Left kidney (tissue), 2 donors: Measurements from ENCODE around the gene CEP78. TPM values are rescaled to one million over a fixed set of nuclear protein-coding genes. Genes with fewer than 3 reads are reported as not detected.
"Not testable (repeated sequence)": the region's sequence is repeated elsewhere in the genome, so short reads cannot be mapped to it uniquely, and the experiment has no call there.

Source experiments
- DNase-seq: peaks from one replicate; pipeline ENCODE4 v3.0.0-alpha.2; 2013
- polyA plus RNA-seq: library from polyadenylated mRNA; unstranded; fragments of 120-200 nt; gene quantifications from one replicate; pipeline ENCODE4 v1.2.1, GENCODE V29; 2013; ENCODE audit not compliant: insufficient read length

The CEP78 gene
- polyA plus RNA-seq, 1 donor: 52.9 TPM

DNA sequence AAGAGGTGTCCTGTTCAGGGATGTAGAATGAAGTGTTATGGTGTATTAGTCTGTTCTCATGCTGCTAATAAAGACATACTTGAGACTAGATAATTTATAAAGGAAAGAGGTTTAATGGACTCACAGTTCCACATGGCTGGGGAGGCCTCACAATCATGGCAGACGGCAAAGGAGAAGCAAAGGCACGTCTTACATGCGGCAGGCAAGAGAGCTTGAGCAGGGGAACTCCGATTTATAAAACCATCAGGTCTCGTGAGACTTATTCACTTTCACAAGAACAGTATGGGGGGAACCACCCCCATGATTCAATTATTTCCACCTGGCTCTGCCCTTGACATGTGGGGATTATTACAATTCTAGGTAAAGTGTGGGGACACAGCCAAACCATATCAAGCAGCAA is 3.4 kb upstream of the CEP78 start:
- not testable (repeated sequence) for DNase-seq

DNA sequence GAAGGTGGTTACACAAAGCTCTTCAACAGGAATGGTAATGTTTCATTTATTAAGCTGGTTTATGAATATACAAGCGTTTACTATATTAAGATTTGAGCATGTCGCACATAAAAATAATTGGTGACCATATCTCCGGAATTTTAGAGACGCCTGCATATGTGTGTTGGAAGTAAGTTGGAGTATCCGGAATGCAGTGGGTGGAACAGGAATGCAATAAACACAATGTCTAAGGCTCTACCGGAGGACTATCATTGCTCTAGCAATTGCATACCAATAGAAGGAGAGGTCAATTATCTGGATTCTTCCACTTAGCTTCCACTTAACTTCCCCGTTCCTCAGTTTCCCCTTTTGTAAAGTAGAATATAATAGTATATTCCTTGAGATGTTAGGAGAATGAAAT is 1.1 kb upstream of the CEP78 start:
- DNase-seq: no peak

DNA sequence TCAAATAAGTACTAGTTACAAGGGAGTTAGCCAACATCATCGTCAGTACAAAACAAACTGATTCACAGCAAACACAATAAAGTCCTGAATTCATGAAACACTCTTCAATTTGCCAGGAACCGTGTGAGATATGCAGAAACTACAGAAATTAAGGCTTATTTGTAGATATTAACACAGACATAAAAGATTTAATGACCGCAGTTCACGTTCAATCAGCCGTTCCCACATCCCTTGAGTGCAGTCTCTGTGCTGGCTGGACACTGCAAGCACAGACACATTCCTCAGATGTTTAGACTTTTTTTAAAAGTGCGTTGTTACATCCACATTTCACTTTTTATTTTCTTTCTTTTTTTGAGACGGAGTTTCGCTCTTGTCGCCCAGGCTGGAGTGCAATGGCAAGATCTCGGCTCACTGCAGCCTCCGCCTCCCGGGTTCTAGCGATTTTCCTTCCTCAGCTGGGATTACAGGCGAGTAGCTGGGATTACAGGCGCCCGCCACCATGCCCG is 566 bp upstream of the CEP78 start:
- peak; percentile 24 for DNase-seq

DNA sequence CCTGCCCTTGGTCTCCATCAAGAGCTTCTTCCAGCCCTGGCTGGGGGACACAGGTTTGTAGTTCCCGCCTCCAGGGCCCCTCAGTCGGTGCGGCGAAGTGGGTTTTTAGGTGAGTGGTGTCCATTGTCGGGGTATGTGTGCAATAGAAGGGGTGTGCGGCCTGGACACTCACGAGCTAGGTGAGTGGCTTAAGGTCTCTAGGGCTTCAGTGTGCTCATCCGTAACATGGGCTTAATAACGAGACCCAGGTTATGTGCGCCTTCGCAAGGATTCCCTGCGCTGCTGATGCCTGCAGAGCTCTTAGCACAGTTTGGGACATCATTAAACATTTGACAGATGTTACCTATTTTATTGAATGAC is 656 bp downstream of the CEP78 start:
- peak; percentile 41 for DNase-seq

DNA sequence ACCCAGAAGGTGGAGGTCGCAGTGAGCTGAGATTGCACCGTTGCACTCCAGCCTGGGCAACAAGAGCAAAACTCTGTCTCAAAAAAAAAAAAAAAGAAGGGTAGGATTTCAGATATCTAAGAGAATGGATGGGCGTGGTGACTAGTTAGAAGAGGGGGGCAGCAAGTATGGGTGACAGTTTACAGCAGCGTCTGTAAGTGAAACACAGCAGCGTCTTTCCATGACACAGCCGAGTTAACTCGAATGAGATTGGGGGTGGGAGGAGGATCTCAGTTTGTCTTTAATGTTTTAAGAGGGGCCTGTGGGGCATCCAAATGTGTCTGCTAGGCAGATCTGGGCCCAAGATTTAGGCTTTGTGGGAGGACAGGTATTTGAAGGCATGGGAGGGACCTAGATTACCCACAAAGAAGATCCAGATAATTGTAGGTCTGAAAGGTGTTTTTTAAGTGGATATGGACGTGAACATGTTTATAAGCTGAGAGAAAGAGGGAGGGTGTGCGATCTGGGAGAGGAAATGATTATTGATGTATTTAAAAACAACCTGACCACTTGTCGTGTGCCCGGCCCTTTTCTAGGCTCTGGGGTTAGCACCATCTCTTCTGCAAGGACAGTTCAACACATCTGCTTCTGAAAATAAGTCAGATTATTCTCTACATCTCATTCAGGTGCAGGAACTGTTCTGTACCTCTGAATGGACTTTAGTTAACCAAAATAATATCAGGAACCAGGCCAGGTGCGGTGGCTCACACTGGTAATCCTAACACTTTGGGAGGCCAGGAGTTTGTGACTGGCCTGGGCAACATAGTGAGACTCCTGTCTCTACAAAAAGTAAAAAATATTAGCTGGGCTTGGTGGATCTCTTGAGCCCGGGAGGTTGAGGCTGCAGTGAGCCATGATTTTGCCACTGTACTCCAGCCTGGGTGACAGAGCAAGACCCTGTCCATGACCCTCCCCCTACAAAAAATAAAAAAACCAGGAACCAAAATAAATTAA is 2.5 kb downstream of the CEP78 start:
- DNase-seq: no peak

DNA sequence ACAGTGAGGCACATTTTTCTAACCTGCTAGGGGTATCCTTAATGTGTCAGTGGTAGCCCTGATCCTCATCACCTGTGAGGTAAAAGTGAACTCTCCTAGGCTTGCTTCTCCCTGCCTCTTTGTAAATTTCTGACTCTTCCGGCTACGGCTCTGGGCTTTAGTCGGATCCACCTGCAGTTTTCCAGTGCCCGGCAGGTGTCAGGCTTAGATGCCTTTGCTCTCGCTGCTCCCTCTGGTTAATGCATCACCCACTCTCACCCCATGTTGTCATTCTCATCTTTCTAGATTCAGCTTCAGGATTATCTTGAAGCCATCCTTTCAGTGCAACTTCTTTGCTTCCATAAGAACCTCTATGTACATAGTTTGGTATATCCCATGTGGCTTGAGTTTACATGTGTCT is 3.6 kb downstream of the CEP78 start:
- DNase-seq: peak; percentile 26

DNA sequence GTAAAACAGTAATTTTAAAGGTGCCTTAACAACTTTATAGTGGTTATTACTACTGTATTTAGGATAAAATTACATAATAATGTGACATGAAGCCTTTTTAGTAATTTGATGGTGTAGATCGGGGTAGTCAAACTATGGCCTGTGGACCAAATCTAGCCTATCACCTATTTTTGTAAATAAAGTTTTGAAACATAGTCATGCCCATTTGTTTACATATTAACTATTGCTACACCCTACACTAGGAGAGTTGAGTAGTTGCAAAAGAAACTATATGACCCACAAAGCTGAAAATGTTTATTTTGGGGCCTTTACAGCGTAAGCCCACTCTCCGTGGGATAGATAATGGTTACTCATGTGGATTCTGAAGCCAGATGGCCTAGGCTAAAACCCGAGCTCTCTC is 6.2 kb downstream of the CEP78 start:
- no peak for DNase-seq

DNA sequence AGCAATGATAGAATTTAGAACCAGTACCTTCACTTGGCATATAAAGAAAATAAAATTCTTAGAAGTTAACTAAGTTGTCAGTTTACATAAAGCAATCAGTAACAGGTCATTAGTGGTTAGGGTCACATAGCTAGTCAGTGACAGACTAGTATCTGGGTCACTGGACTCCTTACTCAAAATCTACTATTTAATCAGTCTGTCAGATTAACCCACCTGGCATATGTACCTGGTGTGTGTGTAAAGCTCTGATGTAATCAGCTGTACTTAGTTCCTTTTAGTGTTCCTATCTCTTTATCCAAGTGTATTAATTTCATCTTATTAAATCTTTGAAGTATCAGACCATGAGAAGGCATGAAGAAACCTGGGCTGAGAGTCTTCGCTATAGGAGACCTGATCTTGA is 7.3 kb downstream of the CEP78 start:
- no peak for DNase-seq

DNA sequence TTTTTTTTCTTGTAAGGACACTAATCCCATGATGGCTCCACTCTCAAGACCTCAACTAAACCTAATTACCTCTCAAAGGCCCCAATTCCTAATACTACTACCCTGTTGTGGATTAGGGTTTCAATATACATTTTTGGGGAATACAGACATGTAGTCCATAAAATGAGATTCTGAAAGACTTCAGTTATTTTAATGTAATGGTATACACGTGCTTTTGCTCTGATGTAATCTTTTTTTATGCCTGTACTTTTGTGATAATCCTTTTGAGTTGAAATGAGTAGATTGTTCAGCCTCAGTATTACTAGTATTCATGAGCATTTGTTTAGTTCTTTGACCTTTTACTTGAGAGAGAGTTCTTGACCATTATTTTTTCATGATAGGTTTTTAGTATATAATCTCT is 9.5 kb downstream of the CEP78 start:
- no peak for DNase-seq

DNA sequence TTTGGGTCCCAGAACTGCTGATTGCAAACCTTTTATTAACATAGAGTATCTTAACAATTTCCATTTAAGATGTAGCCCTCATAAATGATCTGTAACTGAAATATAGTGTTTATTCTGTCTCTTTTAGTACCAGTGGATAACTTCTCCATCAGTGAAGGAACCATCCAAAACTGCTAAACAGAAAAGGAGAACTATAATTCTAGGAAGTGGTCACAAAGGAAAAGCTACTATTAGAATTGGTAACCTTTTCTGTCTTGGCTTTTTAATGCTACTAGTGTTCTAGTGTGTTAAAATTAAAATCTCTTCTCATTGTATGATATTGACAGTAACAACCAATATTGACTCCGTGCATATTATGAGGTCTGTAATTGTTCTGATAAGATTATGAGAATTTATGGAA is 12.8 kb downstream of the CEP78 start:
- DNase-seq: no peak

DNA sequence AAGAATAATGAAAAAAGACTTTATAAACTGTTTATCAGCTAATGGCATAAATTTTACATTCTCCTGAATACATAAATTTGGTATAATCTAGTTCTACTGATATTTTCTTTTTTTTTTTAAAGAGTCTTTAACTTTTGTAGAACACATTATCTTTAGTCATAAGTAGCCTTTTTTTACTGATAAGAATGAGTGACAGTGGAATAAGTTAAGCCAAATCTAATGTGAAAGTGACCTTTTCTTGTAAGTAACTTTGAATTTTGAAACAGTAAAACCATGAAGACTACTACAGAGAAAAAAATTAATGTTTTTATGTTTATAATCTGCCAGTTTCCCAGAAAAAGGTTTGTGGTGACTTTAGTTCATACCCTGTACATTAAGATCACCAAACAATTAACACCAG is 13.7 kb downstream of the CEP78 start:
- no peak for DNase-seq

DNA sequence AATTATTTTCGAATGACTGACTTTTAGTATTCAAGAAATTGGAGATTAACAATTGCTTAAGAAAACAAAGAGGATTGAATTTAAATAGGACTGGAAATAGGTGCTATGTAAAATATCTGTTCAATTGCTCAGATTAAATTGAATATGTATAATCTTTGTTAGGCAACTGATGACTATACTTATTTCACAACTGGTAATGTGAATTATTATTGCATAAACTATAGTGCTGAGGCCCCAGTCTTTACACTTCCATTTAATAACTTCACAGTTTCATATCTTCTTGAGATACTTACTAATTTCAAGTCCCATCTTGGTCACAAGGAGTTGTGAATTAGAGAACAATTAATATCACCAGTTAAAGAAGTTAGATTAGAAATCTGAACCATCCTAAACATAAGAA is 16.7 kb downstream of the CEP78 start:
- no peak for DNase-seq

DNA sequence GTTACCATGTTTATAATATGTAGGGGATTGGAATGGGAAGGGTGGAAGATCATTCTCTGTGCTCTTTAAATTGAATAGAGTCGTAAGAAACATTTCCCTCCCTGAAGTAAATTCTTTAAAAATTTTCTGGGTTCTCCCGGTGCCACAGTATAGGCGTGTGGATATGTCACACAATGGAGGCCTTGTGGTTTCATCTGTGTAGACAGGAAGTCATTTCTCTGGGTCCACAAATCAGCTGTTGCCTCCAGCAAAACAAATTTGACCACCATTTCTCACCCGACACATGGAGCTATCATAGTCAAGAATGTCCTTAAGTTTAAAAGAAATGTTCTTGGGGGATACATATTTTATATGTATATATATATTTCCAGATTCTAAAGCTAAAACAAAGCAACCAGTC is 17.4 kb downstream of the CEP78 start:
- DNase-seq: no peak

DNA sequence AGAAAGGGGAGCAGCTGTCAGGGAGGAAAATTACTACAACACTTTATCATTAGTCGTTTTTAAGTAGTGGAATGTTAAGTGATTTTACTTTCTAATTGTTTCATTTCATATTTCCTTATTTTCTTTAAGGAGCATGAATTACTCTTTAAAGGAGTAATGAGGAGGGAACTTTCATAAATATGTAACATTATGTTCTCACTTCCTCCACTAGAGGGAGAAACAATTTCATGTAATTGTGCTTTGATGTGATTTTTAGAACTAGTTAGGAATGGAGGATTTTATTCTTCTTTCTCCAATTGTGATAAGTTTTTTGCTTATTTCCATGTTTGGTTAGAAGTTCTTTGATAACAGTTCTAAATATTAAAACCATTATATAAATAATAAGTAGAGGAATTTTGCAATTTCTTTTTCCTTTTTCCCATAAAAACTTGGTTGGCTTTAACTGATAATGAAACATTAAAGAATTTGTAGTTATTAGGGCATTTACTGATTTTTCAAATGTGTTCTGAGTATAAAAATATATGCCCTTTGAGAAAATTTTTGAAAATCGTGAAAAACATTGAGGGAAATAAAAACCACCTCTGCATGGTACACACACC is 25.6 kb downstream of the CEP78 start:
- peak; percentile 20 for DNase-seq

DNA sequence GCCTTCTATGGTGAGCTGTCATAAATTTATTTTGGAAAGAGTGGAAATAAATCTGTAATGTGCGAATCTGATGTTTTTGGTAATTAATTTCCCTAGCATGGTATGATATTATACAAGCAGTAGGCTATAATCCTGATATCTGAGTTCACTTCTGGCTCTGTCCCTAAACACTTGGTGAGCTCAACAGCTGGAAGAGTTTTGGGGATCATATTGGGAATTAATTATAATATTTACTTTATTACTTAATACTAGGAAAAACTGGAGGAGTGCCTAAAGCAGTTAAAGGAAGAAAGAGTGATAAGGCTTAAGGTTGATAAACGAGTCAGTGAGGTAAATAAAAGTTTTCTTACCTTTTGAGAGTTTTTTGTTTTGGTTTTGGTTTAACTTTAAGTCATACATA is 26.8 kb downstream of the CEP78 start:
- DNase-seq: no peak

DNA sequence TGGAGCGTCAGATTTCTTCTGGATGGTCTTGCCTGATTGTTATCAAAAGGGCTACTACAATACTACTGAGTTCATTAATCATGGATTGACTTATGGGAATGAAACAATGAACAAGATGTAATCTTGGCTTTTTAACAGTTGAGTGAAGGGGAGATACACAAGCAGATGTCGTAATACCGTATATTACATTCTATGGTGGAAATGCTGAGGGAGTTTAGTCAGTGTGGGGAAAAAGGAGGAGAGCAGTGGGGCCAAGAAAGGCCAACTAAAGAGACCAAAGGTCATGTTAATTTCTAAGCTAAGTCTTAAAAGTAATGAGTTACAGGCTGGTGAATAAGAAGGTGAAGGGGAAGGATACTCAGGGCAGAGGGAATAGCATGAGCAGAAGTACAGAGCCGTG is 32.0 kb downstream of the CEP78 start:
- no peak for DNase-seq

DNA sequence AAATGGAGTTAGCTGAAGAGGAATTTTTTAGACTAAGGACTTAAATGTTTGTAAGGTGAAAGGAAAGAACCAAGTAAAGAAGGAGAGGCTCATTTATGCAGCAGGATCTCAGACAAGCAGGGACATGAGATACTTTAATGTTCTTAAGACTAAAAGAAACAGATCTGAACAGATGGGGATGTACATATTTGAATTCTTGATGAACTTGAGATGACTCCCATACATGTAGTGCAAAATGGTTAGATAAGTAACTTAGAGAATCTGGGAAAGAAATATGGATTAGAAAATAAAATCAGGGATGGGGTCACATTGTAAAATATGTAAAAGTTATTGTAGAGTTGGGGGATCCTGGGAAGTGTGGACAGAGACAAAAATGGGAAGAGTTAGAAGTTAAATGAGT is 33.9 kb downstream of the CEP78 start:
- DNase-seq: no peak

DNA sequence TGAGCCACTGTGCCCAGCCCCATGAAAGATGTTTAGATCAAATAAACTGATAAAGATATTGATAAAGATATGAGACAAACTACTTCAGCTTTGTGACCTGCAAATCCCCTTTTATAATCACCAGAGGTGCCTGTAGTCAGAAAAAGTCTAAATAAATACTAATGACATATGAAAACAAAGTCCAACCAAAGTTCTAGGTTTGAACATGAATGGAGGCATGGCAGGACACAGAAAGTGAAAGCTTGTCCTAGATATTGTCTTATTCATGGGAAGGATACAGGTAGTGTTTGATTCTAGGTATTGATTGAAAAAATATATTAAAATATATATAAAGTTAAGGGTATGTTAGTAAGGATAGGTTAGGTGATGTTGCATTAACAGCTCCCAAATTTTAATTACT is 36.4 kb downstream of the CEP78 start:
- DNase-seq: no peak

DNA sequence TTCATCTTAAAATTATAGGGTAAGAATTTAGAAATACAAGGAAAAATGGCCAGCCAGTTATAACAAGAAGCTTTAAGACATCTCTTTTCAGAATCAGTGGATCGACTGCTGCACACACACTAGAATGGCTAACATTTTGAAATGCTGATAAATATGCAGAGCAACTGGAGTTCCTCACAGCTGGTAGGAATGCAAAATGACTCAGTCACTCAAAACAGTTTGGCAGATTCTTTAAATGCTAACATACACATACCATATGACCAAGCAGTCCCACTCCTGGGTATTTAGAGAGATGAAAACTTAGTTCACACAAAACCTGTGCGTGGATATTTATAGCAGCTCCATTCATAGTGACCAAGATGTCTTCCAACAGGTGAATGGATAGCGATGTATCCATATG is 37.9 kb downstream of the CEP78 start:
- no peak for DNase-seq

DNA sequence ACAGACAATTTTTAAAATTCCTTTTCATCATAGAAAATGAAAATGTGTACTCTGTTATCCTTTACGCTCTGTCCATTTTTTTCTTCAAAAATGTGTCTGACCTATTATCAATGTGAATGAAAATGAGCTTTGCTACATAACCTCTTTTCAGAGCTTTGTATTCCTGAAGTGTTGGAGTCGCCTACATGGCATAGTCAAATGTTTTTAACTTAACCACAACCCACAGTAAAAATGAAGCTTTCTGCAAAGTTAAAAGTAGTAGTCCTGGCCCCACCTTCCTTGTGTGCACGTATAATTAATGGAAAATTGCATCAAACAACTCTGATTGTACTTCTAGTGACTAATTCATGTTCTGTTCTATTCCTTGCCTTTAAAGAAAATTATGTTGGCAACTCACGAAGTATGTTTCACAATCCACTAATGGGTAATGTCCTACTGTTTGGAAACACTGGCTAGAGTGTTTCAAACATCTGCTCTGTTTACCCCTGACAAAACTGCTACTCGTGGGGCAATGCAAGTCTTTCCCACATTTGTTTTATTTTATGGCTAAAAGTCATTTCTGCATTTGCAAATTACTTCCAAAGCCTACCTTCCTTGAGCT is 42.4 kb downstream of the CEP78 start:
- no peak for DNase-seq

DNA sequence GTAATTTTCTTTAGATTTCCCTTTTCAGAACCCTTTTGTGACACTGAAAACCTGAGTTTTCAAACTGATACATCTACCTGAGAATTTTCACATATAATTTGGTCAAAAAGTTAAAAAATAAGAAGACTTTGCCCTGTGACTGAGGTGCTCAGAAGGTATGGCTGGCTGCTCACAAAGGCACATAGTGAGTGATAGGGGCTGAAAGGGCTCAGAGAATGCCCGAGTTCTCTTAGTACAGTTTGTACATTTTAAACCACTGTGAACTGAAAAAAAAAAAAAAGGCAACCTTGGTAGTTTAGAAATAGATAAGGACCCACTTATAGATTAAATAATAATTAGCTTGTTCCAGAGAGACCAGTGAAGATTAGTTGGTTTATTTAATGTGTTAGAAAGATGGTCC is 42.9 kb downstream of the CEP78 start:
- no peak for DNase-seq

DNA sequence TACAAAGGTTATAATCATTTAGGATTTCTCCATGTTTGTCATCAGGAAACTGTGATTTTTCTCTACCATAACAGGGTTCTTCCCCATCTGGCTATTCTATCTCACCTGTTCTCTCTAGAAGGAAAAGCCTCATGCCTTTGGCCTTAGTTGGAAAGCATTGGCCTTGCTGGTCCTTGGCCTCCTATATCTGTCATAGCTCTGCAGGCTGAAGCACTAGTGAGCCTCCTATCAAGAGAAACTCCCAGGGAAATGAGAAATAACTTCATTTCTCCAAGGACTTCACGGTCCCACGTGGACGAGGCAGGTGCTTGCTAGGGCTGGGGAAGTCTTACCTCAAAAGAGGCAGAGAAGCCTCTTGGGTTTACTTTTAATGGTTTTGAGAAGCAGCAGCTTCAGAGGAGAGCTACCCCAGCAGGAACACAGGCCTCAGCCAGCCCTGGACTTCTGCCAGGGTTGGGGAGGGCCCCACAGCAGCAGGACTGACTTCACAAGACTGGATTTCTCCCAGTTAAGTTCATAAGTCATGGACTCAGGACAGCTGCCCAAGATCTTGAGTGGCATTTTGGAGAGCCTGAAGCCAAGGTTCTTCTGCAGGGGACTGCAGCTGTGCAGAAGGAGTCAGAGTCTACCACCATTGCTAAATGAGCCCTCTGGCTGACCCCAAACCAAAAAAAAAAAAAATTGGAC is 45.2 kb downstream of the CEP78 start:
- peak; percentile 74 for DNase-seq

DNA sequence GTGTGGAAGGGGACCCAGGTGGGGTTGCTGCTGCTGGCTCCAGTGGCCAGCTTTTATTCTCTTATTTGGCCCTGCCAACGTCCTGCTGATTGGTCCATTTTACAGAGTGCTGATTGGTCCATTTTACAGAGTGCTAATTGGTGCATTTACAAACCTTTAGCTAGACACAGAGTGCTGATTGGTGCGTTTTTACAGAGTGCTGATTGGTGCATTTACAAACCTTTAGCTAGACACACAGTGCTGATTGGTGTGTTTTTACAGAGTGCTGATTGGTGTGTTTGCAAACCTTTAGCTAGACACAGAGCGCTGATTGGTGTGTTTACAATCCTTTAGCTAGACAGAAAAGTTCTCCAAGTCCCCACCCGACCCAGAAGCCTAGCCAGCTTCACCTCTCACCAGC is 48.3 kb downstream of the CEP78 start:
- DNase-seq: not testable (repeated sequence)
